ENCODE data around the gene CHIA. TPM values are rescaled to one million over a fixed set of nuclear protein-coding genes. Genes with fewer than 3 reads are reported as not detected.

Gene CHIA
- total and polyA plus RNA-seq, 2 of the 13 experiments (the other 11 are each of a cell fraction or from before 2014, with no cell fraction given): not detected

DNA sequence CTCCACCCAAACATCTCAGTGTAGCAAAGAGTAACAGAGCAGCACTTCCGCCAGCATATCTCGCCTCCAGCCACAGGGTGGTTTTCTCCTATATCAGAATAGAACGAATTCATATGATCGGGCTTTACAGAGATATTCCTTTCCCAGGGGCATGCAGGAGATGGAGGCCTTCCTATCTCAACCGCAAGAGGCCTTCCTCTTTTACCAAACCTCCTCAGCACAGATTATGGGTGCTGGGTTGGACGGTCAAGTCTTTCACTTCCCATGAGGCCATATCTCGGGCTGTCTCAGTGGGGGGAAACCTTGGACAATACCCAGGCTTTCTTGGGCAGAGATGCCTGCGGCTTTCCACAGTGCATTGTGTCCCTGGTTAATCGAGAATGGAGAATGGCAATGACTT lies 71.1 kb downstream of the CHIA start:
- no peak overlapping the region for H3K9ac ChIP-seq (ENCODE audit: insufficient read depth, low read depth, low read length)
- TF ChIP-seq, protein P1, sequence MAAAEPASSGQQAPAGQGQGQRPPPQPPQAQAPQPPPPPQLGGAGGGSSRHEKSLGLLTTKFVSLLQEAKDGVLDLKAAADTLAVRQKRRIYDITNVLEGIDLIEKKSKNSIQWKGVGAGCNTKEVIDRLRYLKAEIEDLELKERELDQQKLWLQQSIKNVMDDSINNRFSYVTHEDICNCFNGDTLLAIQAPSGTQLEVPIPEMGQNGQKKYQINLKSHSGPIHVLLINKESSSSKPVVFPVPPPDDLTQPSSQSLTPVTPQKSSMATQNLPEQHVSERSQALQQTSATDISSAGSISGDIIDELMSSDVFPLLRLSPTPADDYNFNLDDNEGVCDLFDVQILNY (CRISPR knock-in tag; conservative IDR thresholded peaks at IDR 0.05): no peak
- TF ChIP-seq TCF7 (IDR thresholded peaks at IDR 0.05; ENCODE audit: low read depth) (no peak), ZNF790 (CRISPR knock-in tag; IDR thresholded peaks at IDR 0.05; ENCODE audit: borderline replicate concordance) (no peak)
- TF ChIP-seq, protein P2, sequence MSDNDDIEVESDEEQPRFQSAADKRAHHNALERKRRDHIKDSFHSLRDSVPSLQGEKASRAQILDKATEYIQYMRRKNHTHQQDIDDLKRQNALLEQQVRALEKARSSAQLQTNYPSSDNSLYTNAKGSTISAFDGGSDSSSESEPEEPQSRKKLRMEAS (IDR thresholded peaks at IDR 0.05): no peak
- TF ChIP-seq, protein P3, sequence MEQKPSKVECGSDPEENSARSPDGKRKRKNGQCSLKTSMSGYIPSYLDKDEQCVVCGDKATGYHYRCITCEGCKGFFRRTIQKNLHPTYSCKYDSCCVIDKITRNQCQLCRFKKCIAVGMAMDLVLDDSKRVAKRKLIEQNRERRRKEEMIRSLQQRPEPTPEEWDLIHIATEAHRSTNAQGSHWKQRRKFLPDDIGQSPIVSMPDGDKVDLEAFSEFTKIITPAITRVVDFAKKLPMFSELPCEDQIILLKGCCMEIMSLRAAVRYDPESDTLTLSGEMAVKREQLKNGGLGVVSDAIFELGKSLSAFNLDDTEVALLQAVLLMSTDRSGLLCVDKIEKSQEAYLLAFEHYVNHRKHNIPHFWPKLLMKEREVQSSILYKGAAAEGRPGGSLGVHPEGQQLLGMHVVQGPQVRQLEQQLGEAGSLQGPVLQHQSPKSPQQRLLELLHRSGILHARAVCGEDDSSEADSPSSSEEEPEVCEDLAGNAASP (CRISPR knock-in tag; IDR thresholded peaks at IDR 0.05; ENCODE audit: borderline replicate concordance): no peak
- ATAC-seq (no peak), FAIRE-seq (no peak), DNase-seq (ENCODE audit: low spot score) (no peak)
- H3K27me3 ChIP-seq (ENCODE audit: control insufficient read depth in 1 of 2, insufficient read depth in 2 of 2, low read length in 2 of 2): no peaks in the 10 kb centered on the region
- H3K4me3 ChIP-seq (replicated peaks in 1 of 3; ENCODE audit: insufficient read depth in 1 of 3, low read depth in 2 of 3, low read length in 3 of 3): no peak overlapping the region
- no peak overlapping the region for H3K27ac ChIP-seq (ENCODE audit: extremely low read length, insufficient read depth, low read length)
- intact Hi-C loops (cut with micrococcal nuclease; ENCODE audit: unreplicated experiment): no loop called here
- H2AFZ ChIP-seq (ENCODE audit: low read length): no peak overlapping the region
- 60% methylated on average over 9 of the region's 9 CpGs for whole genome bisulfite sequencing (ENCODE audit: low lambda C conversion rate)
- peaks cover 26% of the 10 kb centered on the region for H3K4me1 ChIP-seq (ENCODE audit: insufficient read depth, low read length)
- no peaks in the 10 kb centered on the region for H3K9me3 ChIP-seq (ENCODE audit: low read length)
- ChIA-PET CTCF (ENCODE audit: low intra/inter-chr PET ratio, low total read pairs) (no interaction called here), POLR2A (no interaction called here)
- H3K36me3 ChIP-seq (replicated peaks in 1 of 2; ENCODE audit: control insufficient read depth in 1 of 2, insufficient read depth in 2 of 2, low read length in 2 of 2): no peaks in the 10 kb centered on the region
- in situ Hi-C loops (cut with HindIII; ENCODE audit: extremely low pct_ligation_motif_present, low pct_unique_long_range_greater_than_20kb): no loop called here
- no TSS peak for BruUV-seq (replicated peaks)
- no peak overlapping the region for H3K4me2 ChIP-seq (ENCODE audit: low read depth, low read length)
- no peaks in the 10 kb centered on the region for H3K79me2 ChIP-seq (ENCODE audit: insufficient read depth, low read length)
- H4K20me1 ChIP-seq (ENCODE audit: insufficient read depth, low read length): no peaks in the 10 kb centered on the region

DNA sequence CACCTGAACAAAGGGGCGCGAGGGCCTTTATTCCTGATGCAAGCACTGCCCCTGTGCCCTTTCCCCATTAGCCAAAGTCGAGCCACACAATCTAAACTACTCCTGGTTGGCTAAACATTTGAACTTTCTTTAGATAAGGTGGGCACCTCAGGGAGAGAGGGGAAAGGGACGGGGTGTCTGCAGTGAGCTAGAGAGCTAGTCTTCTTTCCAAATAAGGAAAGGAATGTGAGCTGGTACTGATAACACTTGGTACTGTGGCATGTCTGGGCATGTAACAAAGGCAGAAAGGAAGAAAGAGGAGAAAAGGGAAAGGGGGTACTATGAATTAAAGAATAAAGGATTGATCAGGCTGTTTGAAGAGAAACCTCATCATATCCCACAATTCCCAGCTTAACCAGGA lies 74.0 kb downstream of the CHIA start:
- DNase-seq (ENCODE audit: low spot score): peak; percentile 8
- no peaks in the 10 kb centered on the region for H4K20me1 ChIP-seq (ENCODE audit: insufficient read depth, low read length)
- no peak for ATAC-seq
- BruUV-seq (replicated peaks): no TSS peak
- ChIA-PET POLR2A (no interaction called here), CTCF (ENCODE audit: low intra/inter-chr PET ratio, low total read pairs) (no interaction called here)
- peaks cover 26% of the 10 kb centered on the region for H3K4me1 ChIP-seq (ENCODE audit: insufficient read depth, low read length)
- no peak overlapping the region for H3K4me2 ChIP-seq (ENCODE audit: low read depth, low read length)
- FAIRE-seq: no peak
- in situ Hi-C loops (cut with HindIII; ENCODE audit: extremely low pct_ligation_motif_present, low pct_unique_long_range_greater_than_20kb): no loop called here
- intact Hi-C loops (cut with micrococcal nuclease; ENCODE audit: unreplicated experiment): no loop called here
- H3K36me3 ChIP-seq (replicated peaks in 1 of 2; ENCODE audit: control insufficient read depth in 1 of 2, insufficient read depth in 2 of 2, low read length in 2 of 2): no peaks in the 10 kb centered on the region
- no peak overlapping the region for H3K27ac ChIP-seq (ENCODE audit: extremely low read length, insufficient read depth, low read length)
- no peak overlapping the region for H2AFZ ChIP-seq (ENCODE audit: low read length)
- peak overlapping the region; percentile 22; the same call in 1 of the 2 replicates for H3K9ac ChIP-seq (ENCODE audit: insufficient read depth, low read depth, low read length)
- WGBS (ENCODE audit: low lambda C conversion rate): 51% methylated on average over 4 of the region's 4 CpGs
- H3K27me3 ChIP-seq (ENCODE audit: control insufficient read depth in 1 of 2, insufficient read depth in 2 of 2, low read length in 2 of 2): no peaks in the 10 kb centered on the region
- no peaks in the 10 kb centered on the region for H3K79me2 ChIP-seq (ENCODE audit: insufficient read depth, low read length)
- H3K4me3 ChIP-seq (replicated peaks in 1 of 3; ENCODE audit: insufficient read depth in 1 of 3, low read depth in 2 of 3, low read length in 3 of 3): no peak overlapping the region
- H3K9me3 ChIP-seq (ENCODE audit: low read length): no peaks in the 10 kb centered on the region
- TF ChIP-seq MAF1 (CRISPR knock-in tag; IDR thresholded peaks at IDR 0.05; ENCODE audit: borderline replicate concordance) (no peak), SRF (IDR thresholded peaks at IDR 0.05; ENCODE audit: low read depth, low read length) (peak; percentile 73), ZNF570 (CRISPR knock-in tag; IDR thresholded peaks at IDR 0.05; ENCODE audit: borderline replicate concordance) (no peak), MEF2D (CRISPR knock-in tag; IDR thresholded peaks at IDR 0.05) (no peak), SP1 (IDR thresholded peaks at IDR 0.05) (no peak), SP1 (CRISPR knock-in tag; IDR thresholded peaks at IDR 0.05) (no peak), TRIM24 (CRISPR knock-in tag; IDR thresholded peaks at IDR 0.05) (no peak), NFYC (CRISPR knock-in tag; IDR thresholded peaks at IDR 0.05) (no peak), RBAK (CRISPR knock-in tag; IDR thresholded peaks at IDR 0.05) (no peak)
- TF ChIP-seq, protein P4, sequence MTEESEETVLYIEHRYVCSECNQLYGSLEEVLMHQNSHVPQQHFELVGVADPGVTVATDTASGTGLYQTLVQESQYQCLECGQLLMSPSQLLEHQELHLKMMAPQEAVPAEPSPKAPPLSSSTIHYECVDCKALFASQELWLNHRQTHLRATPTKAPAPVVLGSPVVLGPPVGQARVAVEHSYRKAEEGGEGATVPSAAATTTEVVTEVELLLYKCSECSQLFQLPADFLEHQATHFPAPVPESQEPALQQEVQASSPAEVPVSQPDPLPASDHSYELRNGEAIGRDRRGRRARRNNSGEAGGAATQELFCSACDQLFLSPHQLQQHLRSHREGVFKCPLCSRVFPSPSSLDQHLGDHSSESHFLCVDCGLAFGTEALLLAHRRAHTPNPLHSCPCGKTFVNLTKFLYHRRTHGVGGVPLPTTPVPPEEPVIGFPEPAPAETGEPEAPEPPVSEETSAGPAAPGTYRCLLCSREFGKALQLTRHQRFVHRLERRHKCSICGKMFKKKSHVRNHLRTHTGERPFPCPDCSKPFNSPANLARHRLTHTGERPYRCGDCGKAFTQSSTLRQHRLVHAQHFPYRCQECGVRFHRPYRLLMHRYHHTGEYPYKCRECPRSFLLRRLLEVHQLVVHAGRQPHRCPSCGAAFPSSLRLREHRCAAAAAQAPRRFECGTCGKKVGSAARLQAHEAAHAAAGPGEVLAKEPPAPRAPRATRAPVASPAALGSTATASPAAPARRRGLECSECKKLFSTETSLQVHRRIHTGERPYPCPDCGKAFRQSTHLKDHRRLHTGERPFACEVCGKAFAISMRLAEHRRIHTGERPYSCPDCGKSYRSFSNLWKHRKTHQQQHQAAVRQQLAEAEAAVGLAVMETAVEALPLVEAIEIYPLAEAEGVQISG (CRISPR knock-in tag; IDR thresholded peaks at IDR 0.05): no peak

All from HepG2 (cell line).